K562 (cell line): ENCODE data around the gene PIK3AP1. TPM values are rescaled to one million over a fixed set of nuclear protein-coding genes. Genes with fewer than 3 reads are reported as not detected.

Experiments
- ATAC-seq: fragments of 200-7000 bp; cut with Tn5 transposase; 3 replicates; pipeline ENCODE4 v1.9.1; 2020; ENCODE audit warnings: moderate library complexity
- BruUV-seq: library from RNA; stranded (reverse); fragments of 400-500 nt; replicated peaks from 2 replicates; lab custom pipeline; 2021; lab: Mats Ljungman, UMichigan
- CTCF ChIA-PET: fragments of 300-600 bp; formaldehyde crosslinking; extraction: SDS; loops from one replicate; lab custom pipeline; 2021; ENCODE audit warnings: low intra/inter-chr PET ratio; lab: Yijun Ruan, JAX
- POLR2A ChIA-PET: fragments of 300-600, 350-650 bp; sonication (Branson Sonifier 250); formaldehyde crosslinking; extraction: SDS; loops from one replicate; lab custom pipeline; 2021; ENCODE audit warnings: antibody characterized with exemption, inconsistent platforms; lab: Yijun Ruan, JAX
- DNase-seq, 4 experiments: peaks; one replicate each; pipeline versions ENCODE4 v3.0.0 to v3.0.0-alpha.2; 2011 to 2018; ENCODE audit warnings: low spot score in 3 of 4, mixed read lengths in 3 of 4; ENCODE audit errors: extremely low read depth in 1 of 4
- FAIRE-seq: peaks from 2 replicates; lab custom pipeline; 2011; peaks lifted over from hg19 to GRCh38; lab: Jason Lieb, UNC
- H2AFZ ChIP-seq: 2 replicates; pipeline ENCODE4 v1.6.0; 2011; ENCODE audit warnings: low read depth, low read length, control low read depth, inconsistent platforms
- H3K27ac ChIP-seq: fragments of 200-600 bp; 3 replicates; pipeline ENCODE4 v1.8.0; 2011; ENCODE audit warnings: low read depth, mild to moderate bottlenecking, control low read depth, inconsistent platforms, low read length, moderate library complexity, mixed read lengths; ENCODE audit errors: extremely low read depth
- H3K27me3 ChIP-seq, 2 experiments: fragments of 300-600 bp in 1 of 2; 2 replicates in 1 of 2; 3 replicates in 1 of 2; pipeline versions ENCODE4 v1.6.0 to v1.8.0; 2011; ENCODE audit warnings: inconsistent platforms in 2 of 2, low read length in 2 of 2, mild to moderate bottlenecking in 1 of 2, mixed read lengths in 1 of 2, moderate library complexity in 1 of 2; ENCODE audit not compliant: control insufficient read depth in 2 of 2, insufficient read depth in 2 of 2
- H3K36me3 ChIP-seq: fragments of 300-600 bp; 3 replicates; pipeline ENCODE4 v1.8.0; 2011; ENCODE audit warnings: mild to moderate bottlenecking, low read length, inconsistent platforms; ENCODE audit not compliant: control insufficient read depth, insufficient read depth
- H3K4me1 ChIP-seq, 2 experiments: fragments of 200-600 bp in 1 of 2; replicated peaks in 1 of 2; 2 replicates in 1 of 2; 3 replicates in 1 of 2; pipeline versions ENCODE4 v1.5.1 to v1.8.0; 2011; ENCODE audit warnings: inconsistent platforms in 2 of 2, low read length in 2 of 2, mild to moderate bottlenecking in 1 of 2, mixed read lengths in 1 of 2, moderate library complexity in 1 of 2; ENCODE audit not compliant: control insufficient read depth in 2 of 2, insufficient read depth in 2 of 2
- H3K4me2 ChIP-seq: 2 replicates; pipeline ENCODE4 v1.6.1; 2011; ENCODE audit warnings: low read length, control low read depth, inconsistent platforms, mixed read lengths; ENCODE audit not compliant: insufficient read depth
- H3K4me3 ChIP-seq: fragments of 200-600 bp; sonication (generic), shearing (Covaris generic); 2 replicates; pipeline ENCODE4 v1.5.1; 2016; ENCODE audit warnings: control low read depth, inconsistent platforms
- H3K79me2 ChIP-seq: fragments of 200-600 bp; 3 replicates; pipeline ENCODE4 v1.8.0; 2011; ENCODE audit warnings: low read length, inconsistent platforms; ENCODE audit not compliant: control insufficient read depth, insufficient read depth
- H3K9ac ChIP-seq, 2 experiments: 2 replicates each; pipeline versions ENCODE4 v1.6.0 to v1.6.1; 2011; ENCODE audit warnings: low read depth in 2 of 2, low read length in 2 of 2, control low read depth in 1 of 2, inconsistent platforms in 1 of 2, mild to moderate bottlenecking in 1 of 2, mixed read lengths in 1 of 2; ENCODE audit not compliant: insufficient read depth in 1 of 2
- H3K9me1 ChIP-seq: one replicate; pipeline ENCODE4 v1.6.0; 2011; ENCODE audit warnings: inconsistent platforms, mild to moderate bottlenecking, low read length, moderate library complexity; ENCODE audit not compliant: control insufficient read depth, insufficient read depth
- H3K9me3 ChIP-seq: replicated peaks from 2 replicates; pipeline ENCODE4 v1.5.1; 2011; ENCODE audit warnings: low read depth, low read length, inconsistent platforms; ENCODE audit not compliant: control insufficient read depth, insufficient read depth
- H4K20me1 ChIP-seq: replicated peaks from 2 replicates; pipeline ENCODE4 v1.6.1; 2011; ENCODE audit warnings: low read length, inconsistent platforms, mixed read lengths; ENCODE audit not compliant: control insufficient read depth, insufficient read depth
- ATF3 ChIP-seq, 2 experiments: fragments of 450-650 bp in 1 of 2; sonication (generic) in 1 of 2; formaldehyde crosslinking in 1 of 2; IDR thresholded peaks in 1 of 2; conservative IDR thresholded peaks in 1 of 2; 2 replicates each; pipeline versions ENCODE4 v1.6.1 to v1.8.1; 2016 to 2023; ENCODE audit warnings: mild to moderate bottlenecking in 2 of 2, moderate library complexity in 2 of 2, inconsistent platforms in 1 of 2, missing genetic modification reagents in 1 of 2
- CEBPB ChIP-seq: fragments of 450-650 bp; IDR thresholded peaks from 2 replicates; pipeline ENCODE4 v1.6.1; 2016; ENCODE audit warnings: missing genetic modification characterization, missing compliant biosample characterization
- CEBPG ChIP-seq, 3 experiments: fragments of 200-800 bp in 1 of 3; sonication (Bioruptor generic) in 1 of 3; sonication (generic) in 1 of 3; formaldehyde crosslinking in 1 of 3; IDR thresholded peaks in 2 of 3; conservative IDR thresholded peaks in 1 of 3; 2 replicates each; pipeline versions ENCODE4 v1.6.1 to v1.8.0; 2016 to 2022; ENCODE audit warnings: missing compliant biosample characterization in 2 of 3, missing genetic modification characterization in 2 of 3, mild to moderate bottlenecking in 1 of 3, missing genetic modification reagents in 1 of 3
- CXXC5 ChIP-seq: fragments of 250-450 bp; sonication (Bioruptor Pico); IDR thresholded peaks from 2 replicates; pipeline ENCODE4 v1.8.0; 2022; ENCODE audit warnings: inconsistent platforms, mild to moderate bottlenecking, moderate library complexity
- HDAC6 ChIP-seq: IDR thresholded peaks from 2 replicates; pipeline ENCODE4 v1.6.1; 2012; ENCODE audit warnings: low read depth, mild to moderate bottlenecking, control low read depth, inconsistent platforms, low read length, moderate library complexity
- HSF4 ChIP-seq: fragments of 250-450 bp; sonication (Bioruptor Pico); IDR thresholded peaks from 2 replicates; pipeline ENCODE4 v2.1.2; 2022; ENCODE audit warnings: mild to moderate bottlenecking, moderate library complexity, borderline replicate concordance
- PHF8 ChIP-seq: fragments of 200-600 bp; sonication (generic); IDR thresholded peaks from 2 replicates; pipeline ENCODE4 v1.6.1; 2012; ENCODE audit warnings: mixed run types, mild to moderate bottlenecking, inconsistent platforms, low read length, moderate library complexity, borderline replicate concordance
- POLR3A ChIP-seq: IDR thresholded peaks from 2 replicates; pipeline ENCODE4 v1.6.1; 2011; ENCODE audit warnings: borderline replicate concordance, mild to moderate bottlenecking, moderate library complexity; ENCODE audit not compliant: insufficient read length, insufficient read depth; ENCODE audit errors: extremely low read depth
- ZNF184 ChIP-seq: sonication (generic); formaldehyde crosslinking; IDR thresholded peaks from 2 replicates; pipeline ENCODE4 v1.5.0; 2020; ENCODE audit warnings: missing genetic modification reagents
- ZNF224 ChIP-seq: sonication (generic); formaldehyde crosslinking; IDR thresholded peaks from 2 replicates; pipeline ENCODE4 v1.8.0; 2022; ENCODE audit warnings: mild to moderate bottlenecking, missing genetic modification reagents
- ZNF354B ChIP-seq: fragments of 250-450 bp; sonication (Bioruptor Pico); IDR thresholded peaks from 2 replicates; pipeline ENCODE4 v1.4.0; 2020
- WGBS: fragments of 100-300 bp; shearing (Covaris generic); methylation state at CpG from one replicate; pipeline ENCODE4 v1.1.6; 2016; ENCODE audit warnings: low coverage, mixed read lengths; ENCODE audit not compliant: insufficient coverage; ENCODE audit errors: missing lambda C conversion rate; 5-methylcytosine and 5-hydroxymethylcytosine counted together
- in situ Hi-C: fragments of 300-500 bp; cut with MboI; formaldehyde crosslinking; loops from 4 replicates; pipeline ENCODE4 v1.15.0; 2018; ENCODE audit warnings: inconsistent platforms, mixed read lengths
- intact Hi-C: fragments of 100-400 bp; cut with micrococcal nuclease; formaldehyde crosslinking; loops from 2 replicates; pipeline ENCODE4 v1.14.2; 2022
- polyA plus RNA-seq, 8 experiments: library from polyadenylated mRNA; depleted of rRNA in 4 of 8; stranded (reverse) in 5 of 8; unstranded in 3 of 8; fragments of >200 nt; fragmentation: Nextera tagmentation in 2 of 8; fragmentation: Illumina TruSeq in 1 of 8; extraction: Ambion mirVana in 2 of 8; extraction: Trizol in 1 of 8; gene quantifications; 2 replicates each; pipeline versions ENCODE4 v1.2.1 to v1.2.3, GENCODE V29; 2011 to 2014; ENCODE audit warnings: inconsistent platforms in 1 of 8, missing spikeins in 1 of 8
- total RNA-seq, 7 experiments: library from RNA; depleted of rRNA in 6 of 7; stranded (reverse); fragments of >200 nt in 6 of 7; fragmentation: Illumina TruSeq in 2 of 7; extraction: Trizol in 2 of 7; gene quantifications; 2 replicates each; pipeline versions ENCODE4 v1.2.1 to v1.2.3, GENCODE V29; 2011 to 2021; ENCODE audit warnings: low replicate concordance in 1 of 7

The PIK3AP1 gene
- total and polyA plus RNA-seq, 9 of the 15 experiments (the other 6 are each of a cell fraction or from before 2014, with no cell fraction given), result 0.20 to 2.4 (median 1.4) TPM

GRCh38 chr10:96756111-96756903 lies 36.0 kb upstream of the PIK3AP1 start:
- H3K27ac ChIP-seq, result no peak overlapping the region
- POLR2A ChIA-PET, result no interaction called here

More at GRCh38 chr10:96756111-96756903, 36.0 kb upstream of the PIK3AP1 start:
- no peak for FAIRE-seq
- H3K4me2 ChIP-seq, result no peak overlapping the region
- no peak for ATAC-seq
- BruUV-seq, result no TSS peak
- no peak for DNase-seq
- H2AFZ ChIP-seq, result no peak overlapping the region
- H4K20me1 ChIP-seq, result no peaks in the 10 kb centered on the region
- CTCF ChIA-PET, result no interaction called here
- no peak overlapping the region for H3K9ac ChIP-seq
- no peaks in the 10 kb centered on the region; a peak in 1 of 5 replicates for H3K4me1 ChIP-seq
- no peaks in the 10 kb centered on the region for H3K36me3 ChIP-seq
- 40% methylated on average over 5 of the region's 5 CpGs for WGBS
- no peaks in the 10 kb centered on the region for H3K79me2 ChIP-seq
- H3K9me1 ChIP-seq, result no peaks in the 10 kb centered on the region
- TF ChIP-seq ZNF184 (CRISPR knock-in tag) (no peak), HDAC6 (no peak), ZNF354B (CRISPR knock-in tag) (no peak), PHF8 (no peak), HSF4 (CRISPR knock-in tag) (no peak), ZNF224 (CRISPR knock-in tag) (no peak), ATF3 (IDR thresholded peaks at IDR 0.05) (peak; percentile 34; the same call in 1 of the 2 replicates), ATF3 (CRISPR knock-in tag; conservative IDR thresholded peaks at IDR 0.05) (no peak), CEBPG (CRISPR knock-in tag; IDR thresholded peaks at IDR 0.05) (peak; percentile 27; the same call in 1 of the 2 replicates), CEBPG (tag; conservative IDR thresholded peaks at IDR 0.05 in 1 of 2, IDR thresholded peaks at IDR 0.05 in 1 of 2) (peak in 1 of 2 experiments; percentile 25; a peak in 1 of 4 replicates), CEBPB (tag) (0 out of 2 replicates have a peak, but pooled peaks have one; percentile 24), POLR3A (no peak), CXXC5 (CRISPR knock-in tag) (no peak)
- no peaks in the 10 kb centered on the region for H3K9me3 ChIP-seq
- intact Hi-C loops (no loop called here), in situ Hi-C loops (no loop called here)
- H3K27me3 ChIP-seq, result no peaks in the 10 kb centered on the region
- no peak overlapping the region for H3K4me3 ChIP-seq
